Activated T-helper 1 cell treated with anti-CD3 and anti-CD28 coated beads, Interleukin-12 subunit alpha, Interleukin-12 subunit beta, Interleukin-2, Interleukin-4 antibody, amounts not matched to agents 30 ng/mL and 10 ng/mL and 1 ng/mL, durations not matched to agents 14 hours and 24 hours and 36 hours (primary cell): ENCODE measurements around the gene GLOD4. TPM values are rescaled to one million over a fixed set of nuclear protein-coding genes. Genes with fewer than 3 reads are reported as not detected.
"Not testable (repeated sequence)": the region's sequence is repeated elsewhere in the genome, so short reads cannot be mapped to it uniquely, and the experiment has no call there.

Source experiments
- DNase-seq: peaks from one replicate; pipeline ENCODE4 v3.0.0; 2021; ENCODE audit warnings: low spot score
- H3K27ac Mint-ChIP-seq: one replicate; pipeline ENCODE4 v1.8.0; 2021; ENCODE audit warnings: mild to moderate bottlenecking, mixed read lengths
- H3K27me3 Mint-ChIP-seq: one replicate; pipeline ENCODE4 v1.8.0; 2022; ENCODE audit warnings: mild to moderate bottlenecking, moderate library complexity, mixed read lengths; ENCODE audit not compliant: insufficient read depth
- H3K36me3 Mint-ChIP-seq: one replicate; pipeline ENCODE4 v1.8.0; 2021; ENCODE audit warnings: low read depth, mixed read lengths
- H3K4me1 Mint-ChIP-seq: one replicate; pipeline ENCODE4 v1.8.0; 2021; ENCODE audit warnings: low read depth, mixed read lengths
- H3K4me3 Mint-ChIP-seq: one replicate; pipeline ENCODE4 v1.8.0; 2021; ENCODE audit warnings: mild to moderate bottlenecking, moderate library complexity, mixed read lengths
- H3K9me3 Mint-ChIP-seq: one replicate; pipeline ENCODE4 v1.8.0; 2021; ENCODE audit warnings: mixed read lengths
- intact Hi-C: fragments of 100-400 bp; cut with micrococcal nuclease; formaldehyde crosslinking; loops from one replicate; pipeline ENCODE4 v1.15.1; 2024
- total RNA-seq: library from RNA; stranded (reverse); gene quantifications from 2 replicates; pipeline ENCODE4 v1.2.3, GENCODE V29; 2022

The GLOD4 gene
- total RNA-seq, 1 donor from 2014 or later, result 97.0 TPM

DNA sequence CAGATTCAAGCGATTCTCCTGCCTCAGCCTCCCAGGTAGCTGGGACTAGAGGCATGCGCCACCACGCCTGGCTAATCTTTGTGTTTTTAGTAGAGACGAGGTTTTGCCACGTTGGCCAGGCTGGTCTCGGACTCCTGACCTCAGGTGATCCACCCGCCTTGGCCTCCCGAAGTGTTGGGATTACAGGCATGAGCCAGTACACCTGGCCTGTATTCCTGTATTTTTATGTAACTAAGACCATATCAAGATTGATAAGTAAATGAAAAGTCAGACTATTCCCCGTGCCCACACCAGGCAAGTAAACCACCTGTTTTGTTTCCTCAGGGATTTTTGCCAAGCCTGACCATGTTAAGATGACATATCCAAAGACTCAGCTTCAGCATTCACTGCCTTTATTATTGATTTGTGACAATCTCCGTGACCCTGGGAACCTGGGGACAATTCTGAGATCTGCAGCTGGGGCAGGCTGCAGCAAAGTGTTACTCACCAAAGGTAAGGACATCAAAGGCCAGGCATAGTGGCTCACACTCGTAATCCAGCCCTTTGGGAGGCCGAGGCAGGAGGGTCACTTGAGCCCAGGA, 5.7 kb upstream of the GLOD4 start:
- H3K27me3 Mint-ChIP-seq, result no peaks in the 10 kb centered on the region
- intact Hi-C loops, result no loop called here
- no peak overlapping the region for H3K4me3 Mint-ChIP-seq
- H3K4me1 Mint-ChIP-seq, result peaks cover 24% of the 10 kb centered on the region
- no peak for DNase-seq
- H3K9me3 Mint-ChIP-seq, result no peaks in the 10 kb centered on the region
- peaks cover 24% of the 10 kb centered on the region for H3K36me3 Mint-ChIP-seq
- no peak overlapping the region for H3K27ac Mint-ChIP-seq

DNA sequence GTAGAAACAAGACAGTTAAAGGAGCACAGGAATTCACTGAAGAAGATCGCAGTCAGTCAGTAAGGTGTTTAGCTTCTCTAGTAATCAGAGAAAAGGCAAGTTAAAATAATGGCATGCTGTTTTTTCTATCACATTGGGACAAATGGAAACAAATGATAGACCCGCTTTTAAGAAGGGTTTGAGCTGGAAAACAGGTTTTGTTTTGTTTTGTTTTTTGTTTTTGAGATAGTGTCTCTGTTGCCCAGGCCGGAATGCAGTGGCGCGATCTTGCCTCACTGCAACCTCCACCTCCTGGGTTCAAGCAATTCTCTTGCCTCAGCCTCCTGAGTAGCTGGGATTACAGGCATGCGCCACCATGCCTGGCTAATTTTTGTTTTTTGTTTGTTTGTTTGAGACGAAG, 3.8 kb upstream of the GLOD4 start:
- H3K4me3 Mint-ChIP-seq, result not testable (repeated sequence)

GRCh38 chr17:784143-784542, 2.1 kb upstream of the GLOD4 start:
- no peaks in the 10 kb centered on the region for H3K9me3 Mint-ChIP-seq

More for the DNA sequence above, 3.8 kb upstream of the GLOD4 start:
- H3K36me3 Mint-ChIP-seq, result peaks cover 18% of the 10 kb centered on the region
- H3K27me3 Mint-ChIP-seq, intact Hi-C loops, DNase-seq, H3K9me3 Mint-ChIP-seq, H3K27ac Mint-ChIP-seq: not testable (repeated sequence)
- peaks cover 32% of the 10 kb centered on the region for H3K4me1 Mint-ChIP-seq

GRCh38 chr17:778096-778495, 4.0 kb downstream of the GLOD4 start:
- Mint-ChIP-seq H3K27me3 (no peaks in the 10 kb centered on the region), H3K27ac (no peak overlapping the region), H3K36me3 (peaks cover 50% of the 10 kb centered on the region), H3K9me3 (no peaks in the 10 kb centered on the region), H3K4me1 (peaks cover 39% of the 10 kb centered on the region), H3K4me3 (no peak overlapping the region)
- no peak for DNase-seq
- intact Hi-C loops, result no loop called here

More at GRCh38 chr17:784143-784542, 2.1 kb upstream of the GLOD4 start:
- no peak overlapping the region for H3K27ac Mint-ChIP-seq
- no peak for DNase-seq
- peak overlapping the region; percentile 97 for H3K4me3 Mint-ChIP-seq
- peaks cover 19% of the 10 kb centered on the region for H3K36me3 Mint-ChIP-seq
- intact Hi-C loops, result loop anchor here (5.0 kb wide), 1 partner anchor 72 kb away; the partner anchor contains the start of gene VPS53
- no peaks in the 10 kb centered on the region for H3K27me3 Mint-ChIP-seq
- H3K4me1 Mint-ChIP-seq, result peaks cover 37% of the 10 kb centered on the region

DNA sequence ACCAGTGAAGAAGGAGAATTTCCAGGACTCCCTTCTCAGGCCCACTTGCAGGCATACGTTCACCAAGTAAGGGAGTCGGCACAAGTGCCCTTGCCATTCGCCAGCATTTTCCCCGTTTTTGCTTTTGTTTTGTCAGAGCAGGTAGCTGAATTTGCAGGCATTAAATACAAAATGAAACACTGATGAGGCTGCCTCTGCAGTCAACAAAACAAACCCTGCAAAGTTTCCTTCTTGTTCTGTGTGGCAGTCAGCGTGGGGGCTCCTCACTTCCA, 7.8 kb downstream of the GLOD4 start:
- no peaks in the 10 kb centered on the region for H3K27me3 Mint-ChIP-seq
- no peaks in the 10 kb centered on the region for H3K9me3 Mint-ChIP-seq
- peak overlapping the region; percentile 52 for H3K4me3 Mint-ChIP-seq
- intact Hi-C loops, result no loop called here
- DNase-seq, result no peak
- H3K36me3 Mint-ChIP-seq, result peaks cover 71% of the 10 kb centered on the region
- H3K27ac Mint-ChIP-seq, result peak overlapping the region; percentile 92
- H3K4me1 Mint-ChIP-seq, result peaks cover 25% of the 10 kb centered on the region

GRCh38 chr17:773467-774312, 8.4 kb downstream of the GLOD4 start:
- H3K27ac Mint-ChIP-seq, result peak overlapping the region; percentile 92
- no peaks in the 10 kb centered on the region for H3K9me3 Mint-ChIP-seq
- peak overlapping the region; percentile 52 for H3K4me3 Mint-ChIP-seq
- no peaks in the 10 kb centered on the region for H3K27me3 Mint-ChIP-seq
- no peak for DNase-seq
- intact Hi-C loops, result loop anchor here (1.0 to 2.0 kb wide), 2 partner anchors 9 to 21 kb away; partner anchors contain the start of genes GEMIN4, GLOD4 and MRM3
- H3K4me1 Mint-ChIP-seq, result peaks cover 25% of the 10 kb centered on the region
- H3K36me3 Mint-ChIP-seq, result peaks cover 72% of the 10 kb centered on the region

GRCh38 chr17:773016-773415, 9.1 kb downstream of the GLOD4 start:
- intact Hi-C loops, result loop anchor here (1.0 to 2.0 kb wide), 2 partner anchors 9 to 20 kb away; partner anchors contain the start of genes GEMIN4, GLOD4 and MRM3
- Mint-ChIP-seq H3K27ac (peak overlapping the region; percentile 40), H3K9me3 (no peaks in the 10 kb centered on the region), H3K4me3 (no peak overlapping the region), H3K4me1 (peaks cover 25% of the 10 kb centered on the region), H3K27me3 (no peaks in the 10 kb centered on the region), H3K36me3 (peaks cover 70% of the 10 kb centered on the region)
- DNase-seq, result no peak

DNA sequence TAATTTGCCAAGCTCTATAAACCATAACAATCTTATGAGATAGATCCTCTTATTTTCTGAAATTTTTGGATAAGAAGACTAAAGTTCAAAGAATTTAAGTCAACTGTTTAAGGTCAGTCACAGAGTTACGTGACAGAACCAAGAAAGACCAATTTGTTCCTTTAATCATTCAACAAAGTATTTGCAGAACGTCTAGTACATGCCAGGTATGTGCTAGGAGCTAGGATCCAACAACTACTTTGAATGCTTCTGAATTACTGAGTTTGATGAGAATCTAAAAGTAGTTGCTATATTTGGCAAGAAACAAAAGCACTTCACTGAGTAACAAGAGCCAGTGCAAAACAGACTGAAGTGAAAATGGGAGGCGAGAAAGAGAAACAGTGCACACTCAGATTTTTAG, 15.0 kb downstream of the GLOD4 start:
- intact Hi-C loops, result no loop called here
- DNase-seq, result no peak
- Mint-ChIP-seq H3K4me3 (no peak overlapping the region), H3K27me3 (no peaks in the 10 kb centered on the region), H3K9me3 (no peaks in the 10 kb centered on the region), H3K36me3 (peaks cover 44% of the 10 kb centered on the region), H3K4me1 (no peaks in the 10 kb centered on the region), H3K27ac (peak overlapping the region; percentile 15)

- no peaks in the 10 kb centered on the region for H3K9me3 Mint-ChIP-seq
- H3K4me3 Mint-ChIP-seq, result no peak overlapping the region
- H3K4me1 Mint-ChIP-seq, result no peaks in the 10 kb centered on the region
- H3K27me3 Mint-ChIP-seq, result no peaks in the 10 kb centered on the region
- intact Hi-C loops, result no loop called here
- no peak for DNase-seq
- no peak overlapping the region for H3K27ac Mint-ChIP-seq
- H3K36me3 Mint-ChIP-seq, result peaks cover 43% of the 10 kb centered on the region
Measured at GRCh38 chr17:760371-760770, 21.7 kb downstream of the GLOD4 start.

- peaks cover 39% of the 10 kb centered on the region for H3K36me3 Mint-ChIP-seq
- no peaks in the 10 kb centered on the region for H3K9me3 Mint-ChIP-seq
- H3K27ac Mint-ChIP-seq, result no peak overlapping the region
- H3K4me1 Mint-ChIP-seq, result no peaks in the 10 kb centered on the region
- H3K27me3 Mint-ChIP-seq, result no peaks in the 10 kb centered on the region
- DNase-seq, result no peak
- intact Hi-C loops, result no loop called here
- no peak overlapping the region for H3K4me3 Mint-ChIP-seq
Measured at GRCh38 chr17:759964-760363, 22.1 kb downstream of the GLOD4 start.

DNA sequence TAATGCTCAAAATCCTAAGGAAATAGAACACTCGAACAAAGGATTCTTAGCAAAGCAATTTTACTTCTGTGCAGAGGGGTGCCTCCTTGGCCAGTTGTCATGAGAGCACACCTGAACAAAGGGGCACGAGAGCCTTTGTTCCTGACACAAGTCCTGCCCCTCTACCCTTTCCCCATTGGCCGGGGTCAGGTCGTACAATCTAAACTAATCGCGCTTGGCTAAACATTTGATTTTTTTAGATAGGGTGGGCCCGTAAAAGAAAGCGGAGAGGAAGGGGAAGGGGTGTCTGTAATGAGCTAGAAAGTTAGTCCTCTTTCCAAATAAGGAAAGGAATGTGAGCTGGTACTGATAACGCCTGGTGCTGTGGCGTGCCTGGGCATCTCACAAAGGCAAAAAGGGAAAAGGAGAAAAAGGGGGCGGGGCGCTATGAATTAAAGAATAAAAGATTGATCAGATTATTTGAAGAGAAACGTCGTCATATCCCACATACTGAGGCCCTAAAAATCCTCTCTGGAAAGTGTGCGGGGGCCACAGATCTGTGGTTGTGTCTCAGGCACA, 26.0 kb downstream of the GLOD4 start:
- intact Hi-C loops, DNase-seq, H3K4me3 Mint-ChIP-seq, H3K27ac Mint-ChIP-seq, H3K9me3 Mint-ChIP-seq, H3K27me3 Mint-ChIP-seq: not testable (repeated sequence)
- peaks cover 34% of the 10 kb centered on the region for H3K36me3 Mint-ChIP-seq
- peaks cover 11% of the 10 kb centered on the region for H3K4me1 Mint-ChIP-seq

DNA sequence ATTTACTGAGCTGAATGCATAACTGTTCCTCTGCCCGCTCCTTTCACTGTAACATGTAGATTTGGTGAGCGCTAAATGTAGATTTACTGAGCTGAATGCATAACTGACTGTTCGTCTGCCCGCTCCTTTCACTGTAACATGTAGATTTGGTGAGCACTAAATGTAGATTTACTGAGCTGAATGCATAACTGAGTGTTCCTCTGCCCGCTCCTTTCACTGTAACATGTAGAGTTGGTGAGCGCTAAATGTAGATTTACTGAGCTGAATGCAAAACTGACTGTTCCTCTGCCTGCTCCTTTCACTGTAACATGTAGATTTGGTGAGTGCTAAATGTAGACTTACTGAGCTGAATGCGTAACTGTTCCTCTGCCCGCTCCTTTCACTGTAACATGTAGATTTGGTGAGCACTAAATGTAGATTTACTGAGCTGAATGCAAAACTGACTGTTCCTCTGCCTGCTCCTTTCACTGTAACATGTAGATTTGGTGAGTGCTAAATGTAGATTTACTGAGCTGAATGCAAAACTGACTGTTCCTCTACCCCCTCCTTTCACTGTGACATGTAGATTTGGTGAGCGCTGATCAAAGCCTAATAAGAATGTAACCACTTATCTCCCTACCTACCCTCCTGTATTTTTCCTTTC, 26.6 kb downstream of the GLOD4 start:
- peaks cover 32% of the 10 kb centered on the region for H3K36me3 Mint-ChIP-seq

DNA sequence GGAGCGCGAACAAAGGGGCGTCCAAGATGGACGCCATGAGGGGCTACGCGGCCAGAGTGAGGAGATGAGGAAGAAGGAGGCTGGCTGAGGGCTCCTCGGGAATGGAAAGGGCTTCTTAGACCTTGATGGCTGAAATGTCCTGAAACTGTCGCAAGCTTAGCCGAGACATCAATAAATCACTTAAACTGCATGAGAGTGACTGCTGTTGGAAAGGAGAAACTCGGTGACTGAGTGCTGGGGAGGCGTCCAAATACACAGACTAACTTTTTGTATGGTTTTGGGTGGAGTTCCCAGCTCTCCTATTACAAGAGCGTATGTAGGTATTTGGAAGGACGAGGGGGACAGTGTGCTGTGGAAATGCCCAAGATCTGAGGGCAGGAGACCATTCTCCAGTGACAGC, 28.7 kb downstream of the GLOD4 start:
- intact Hi-C loops, result loop anchor here (2.0 kb wide), 1 partner anchor 19 kb away; no protein-coding TSS in a partner anchor
- Mint-ChIP-seq H3K36me3 (peaks cover 35% of the 10 kb centered on the region), H3K9me3 (no peaks in the 10 kb centered on the region), H3K27me3 (no peaks in the 10 kb centered on the region), H3K27ac (no peak overlapping the region), H3K4me1 (peaks cover 30% of the 10 kb centered on the region), H3K4me3 (peak overlapping the region; percentile 66)
- no peak for DNase-seq

More for the DNA sequence above, 26.6 kb downstream of the GLOD4 start:
- H3K27ac Mint-ChIP-seq, H3K27me3 Mint-ChIP-seq, DNase-seq, intact Hi-C loops, H3K9me3 Mint-ChIP-seq, H3K4me3 Mint-ChIP-seq: not testable (repeated sequence)
- H3K4me1 Mint-ChIP-seq, result peaks cover 17% of the 10 kb centered on the region
